ENCODE data around the gene TAS2R50.

DNA sequence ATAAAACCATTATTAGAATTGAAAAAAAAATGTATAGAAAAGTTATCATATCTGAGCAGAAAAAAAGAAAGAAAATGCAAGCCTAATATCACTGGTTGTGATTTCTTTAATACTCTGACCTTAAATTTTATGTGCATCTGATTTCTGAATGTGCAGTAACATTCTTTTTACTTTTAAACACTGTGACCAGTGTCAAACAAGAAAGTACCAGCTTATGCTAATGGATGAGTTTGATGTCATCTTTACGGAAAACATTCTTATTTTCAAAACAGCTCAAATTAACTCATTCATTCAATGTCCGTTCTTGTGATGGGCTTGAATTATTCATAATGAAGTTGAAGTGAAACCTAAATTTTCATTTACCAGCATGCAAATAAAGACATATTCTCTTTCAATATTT lies at the start of gene TAS2R50:
- TF ChIP-seq, protein P1, sequence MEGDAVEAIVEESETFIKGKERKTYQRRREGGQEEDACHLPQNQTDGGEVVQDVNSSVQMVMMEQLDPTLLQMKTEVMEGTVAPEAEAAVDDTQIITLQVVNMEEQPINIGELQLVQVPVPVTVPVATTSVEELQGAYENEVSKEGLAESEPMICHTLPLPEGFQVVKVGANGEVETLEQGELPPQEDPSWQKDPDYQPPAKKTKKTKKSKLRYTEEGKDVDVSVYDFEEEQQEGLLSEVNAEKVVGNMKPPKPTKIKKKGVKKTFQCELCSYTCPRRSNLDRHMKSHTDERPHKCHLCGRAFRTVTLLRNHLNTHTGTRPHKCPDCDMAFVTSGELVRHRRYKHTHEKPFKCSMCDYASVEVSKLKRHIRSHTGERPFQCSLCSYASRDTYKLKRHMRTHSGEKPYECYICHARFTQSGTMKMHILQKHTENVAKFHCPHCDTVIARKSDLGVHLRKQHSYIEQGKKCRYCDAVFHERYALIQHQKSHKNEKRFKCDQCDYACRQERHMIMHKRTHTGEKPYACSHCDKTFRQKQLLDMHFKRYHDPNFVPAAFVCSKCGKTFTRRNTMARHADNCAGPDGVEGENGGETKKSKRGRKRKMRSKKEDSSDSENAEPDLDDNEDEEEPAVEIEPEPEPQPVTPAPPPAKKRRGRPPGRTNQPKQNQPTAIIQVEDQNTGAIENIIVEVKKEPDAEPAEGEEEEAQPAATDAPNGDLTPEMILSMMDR (IDR thresholded peaks at IDR 0.05): no peak
- TF ChIP-seq POLR2A (IDR thresholded peaks at IDR 0.05): no peak

Measured in adrenal gland (tissue), 5 donors.